Testis (tissue), 3 donors: ENCODE measurements around the gene MAP4K4. TPM values are rescaled to one million over a fixed set of nuclear protein-coding genes. Genes with fewer than 3 reads are reported as not detected.

Experiments used
- DNase-seq: peaks from one replicate; pipeline ENCODE4 v3.0.0-alpha.2; 2019
- H3K27ac ChIP-seq, 2 donors: fragments of 200-600 bp; sonication (generic); one replicate each; pipeline ENCODE4 v1.5.1; 2019
- H3K27me3 ChIP-seq: fragments of 200-600 bp; sonication (generic); one replicate; pipeline ENCODE4 v1.5.1; 2019
- H3K36me3 ChIP-seq: fragments of 200-600 bp; sonication (generic); one replicate; pipeline ENCODE4 v1.5.1; 2017; ENCODE audit warnings: low read depth; ENCODE audit errors: missing control alignments
- H3K4me1 ChIP-seq: fragments of 200-600 bp; sonication (generic); one replicate; pipeline ENCODE4 v1.5.1; 2019
- H3K4me3 ChIP-seq, 2 donors: fragments of 200-600 bp; sonication (generic); one replicate each; pipeline ENCODE4 v1.5.1; 2017 to 2019
- H3K9me3 ChIP-seq: fragments of 200-600 bp; sonication (generic); one replicate; pipeline ENCODE4 v1.5.1; 2017
- CTCF ChIP-seq, 3 experiments: fragments of 450-650 bp in 2 of 3; fragments of 200-600 bp in 1 of 3; sonication (generic) in 1 of 3; IDR thresholded peaks; one replicate each; pipeline ENCODE4 v1.5.1; 2016 to 2019; ENCODE audit warnings: antibody characterized with exemption in 3 of 3, mild to moderate bottlenecking in 2 of 3, moderate library complexity in 1 of 3
- POLR2A ChIP-seq: fragments of 450-650 bp; IDR thresholded peaks from one replicate; pipeline ENCODE4 v1.6.1; 2017; ENCODE audit warnings: antibody characterized with exemption, mild to moderate bottlenecking, moderate library complexity
- WGBS, 2 donors: methylation state at CpG; one replicate each; pipeline ENCODE4 v1.1.5; 2018; 5-methylcytosine and 5-hydroxymethylcytosine counted together
- intact Hi-C: fragments of 100-400 bp; cut with DNase I; formaldehyde crosslinking; loops from one replicate; pipeline ENCODE4 v1.15.1; 2023; ENCODE audit warnings: low total_unique reads
- polyA plus RNA-seq: library from polyadenylated mRNA; stranded (reverse); fragments of 350-450 nt; fragmentation: Illumina TruSeq; extraction: RNeasy Lipid Tissue Mini Kit (QIAGEN cat#74804); gene quantifications from one replicate; pipeline ENCODE4 v1.2.3, GENCODE V29; 2014; ENCODE audit warnings: low read depth, low replicate concordance; ENCODE audit not compliant: insufficient read depth
- total RNA-seq, 2 donors: library from RNA; depleted of rRNA; stranded (reverse); fragments of >200 nt; gene quantifications; one replicate each; pipeline ENCODE4 v1.2.3, GENCODE V29; 2016

MAP4K4 gene
- total and polyA plus RNA-seq, 3 donors from 2014 or later = 88.2 to 194 (median 174) TPM

GRCh38 chr2:101720732-101721131 is 23.2 kb downstream of the MAP4K4 start:
- peaks cover 7% of the 10 kb centered on the region for H3K4me1 ChIP-seq
- no peaks in the 10 kb centered on the region for H3K27me3 ChIP-seq
- no peak for TF ChIP-seq POLR2A
- no peak for TF ChIP-seq CTCF (IDR thresholded peaks at IDR 0.05)
- no peaks in the 10 kb centered on the region for H3K36me3 ChIP-seq
- intact Hi-C loops = no loop called here
- no peak for DNase-seq
- H3K27ac ChIP-seq = no peak overlapping the region
- H3K9me3 ChIP-seq = no peaks in the 10 kb centered on the region
- H3K4me3 ChIP-seq = no peak overlapping the region
- WGBS, 2 donors = 97 to 98% methylated on average over 1 of the region's 1 CpG

- intact Hi-C loops = no loop called here
- Histone ChIP-seq H3K27ac (no peak overlapping the region), H3K4me3 (no peak overlapping the region), H3K9me3 (no peaks in the 10 kb centered on the region), H3K27me3 (no peaks in the 10 kb centered on the region), H3K36me3 (no peaks in the 10 kb centered on the region), H3K4me1 (no peaks in the 10 kb centered on the region)
- 86 to 91% methylated on average over 4 of the region's 4 CpGs for WGBS, 2 donors
- no peak for DNase-seq
- no peak for TF ChIP-seq POLR2A
- TF ChIP-seq CTCF (IDR thresholded peaks at IDR 0.05) = no peak
Observed at GRCh38 chr2:101722864-101723263, 25.4 kb downstream of the MAP4K4 start.

GRCh38 chr2:101723371-101724124 is 26.0 kb downstream of the MAP4K4 start:
- intact Hi-C loops = no loop called here
- Histone ChIP-seq H3K4me1 (no peaks in the 10 kb centered on the region), H3K36me3 (no peaks in the 10 kb centered on the region), H3K4me3 (no peak overlapping the region), H3K27me3 (no peaks in the 10 kb centered on the region), H3K9me3 (no peaks in the 10 kb centered on the region), H3K27ac (no peak overlapping the region)
- DNase-seq = no peak
- WGBS, 2 donors = 82 to 91% methylated on average over 4 of the region's 4 CpGs
- TF ChIP-seq CTCF (IDR thresholded peaks at IDR 0.05) (no peak), POLR2A (no peak)

- no peak for DNase-seq
Observed at GRCh38 chr2:101724125-101724474, 26.6 kb downstream of the MAP4K4 start.

More at GRCh38 chr2:101724125-101724474, 26.6 kb downstream of the MAP4K4 start:
- Histone ChIP-seq H3K9me3 (no peaks in the 10 kb centered on the region), H3K36me3 (no peaks in the 10 kb centered on the region), H3K27ac (no peak overlapping the region), H3K4me3 (no peak overlapping the region), H3K27me3 (no peaks in the 10 kb centered on the region), H3K4me1 (no peaks in the 10 kb centered on the region)
- no peak for TF ChIP-seq POLR2A
- no peak for TF ChIP-seq CTCF (IDR thresholded peaks at IDR 0.05)
- WGBS, 2 donors = 66 to 68% methylated on average over 3 of the region's 3 CpGs
- intact Hi-C loops = no loop called here
